Motor neuron (in vitro differentiated cells): Measurements from ENCODE around the gene OPCML. TPM values are rescaled to one million over a fixed set of nuclear protein-coding genes. Genes with fewer than 3 reads are reported as not detected.
A peak's percentile ranks its signal among the peaks of the same experiment; 100 is the strongest.

Experiments
- ATAC-seq, 8 experiments: fragments of 200-7000 bp; cut with Tn5 transposase; replicated peaks in 6 of 8; 2 replicates each; pipeline ENCODE4 v1.8.0; 2021; ENCODE audit warnings: mild to moderate bottlenecking in 8 of 8, moderate library complexity in 8 of 8
- H3K27ac ChIP-seq, 2 donors: fragments of 250-450 bp; sonication (Bioruptor Pico); 2 replicates each; pipeline ENCODE4 v1.9.0; 2021; ENCODE audit warnings: antibody characterized with exemption in 2 of 2, mild to moderate bottlenecking in 2 of 2, moderate library complexity in 1 of 2
- H3K4me1 ChIP-seq, 2 donors: fragments of 250-450 bp; sonication (Bioruptor Pico); replicated peaks in 1 of 2; 2 replicates each; pipeline ENCODE4 v1.6.1; 2021; ENCODE audit warnings: antibody characterized with exemption in 2 of 2, mild to moderate bottlenecking in 2 of 2, moderate library complexity in 1 of 2
- H3K4me3 ChIP-seq, 5 donors: fragments of 250-450 bp; sonication (Bioruptor Pico); 2 replicates each; pipeline ENCODE4 v1.9.0; 2021; ENCODE audit warnings: antibody characterized with exemption in 5 of 5, mild to moderate bottlenecking in 5 of 5, moderate library complexity in 4 of 5
- WGBS, 10 experiments: fragments of 450-650 bp; shearing (Covaris generic); methylation state at CpG; one replicate each; pipeline ENCODE4 v1.0.0; 2022; 5-methylcytosine and 5-hydroxymethylcytosine counted together
- in situ Hi-C, 9 experiments: fragments of 400-800 bp; cut with MboI; loops; one replicate each; pipeline ENCODE4 v1.15.0; 2021; ENCODE audit warnings: low sequenced_read_pairs in 9 of 9, low pct_unique_long_range_greater_than_20kb in 2 of 9; ENCODE audit not compliant: unreplicated experiment in 9 of 9
- total RNA-seq, 8 experiments: library from RNA; unstranded; fragments of 300-600 nt; gene quantifications; 2 replicates each; pipeline versions ENCODE4 v1.2.3 to v1.2.4, GENCODE V29; 2022

OPCML gene
- total RNA-seq, 8 experiments from 2014 or later: 0.40 to 20.1 (median 7.2) TPM

- H3K4me3 ChIP-seq: no peak overlapping the region
- in situ Hi-C loops: no loop called here
- no peak overlapping the region for H3K27ac ChIP-seq
- 67 to 87% (median 84%) methylated on average over 3 to 5 of the region's 5 CpGs; no CpG with 5 or more reads in 6 of the 10 experiments for WGBS, 10 experiments
- no peak for ATAC-seq
- H3K4me1 ChIP-seq: peaks cover 4 to 6% of the 10 kb centered on the region in 2 donors
These were observed 786.0 kb downstream of the OPCML start for GRCh38 chr11:132746305-132746704.

GRCh38 chr11:132745306-132745705 is 787.0 kb downstream of the OPCML start:
- H3K27ac ChIP-seq: no peak overlapping the region
- no peak overlapping the region for H3K4me3 ChIP-seq
- peak in 1 of 8 experiments; percentile 12 for ATAC-seq
- H3K4me1 ChIP-seq: peaks cover 4 to 6% of the 10 kb centered on the region in 2 donors
- in situ Hi-C loops: no loop called here
- WGBS, 10 experiments: 0 to 100% (median 50%) methylated on average over 1 of the region's 1 CpG; no CpG with 5 or more reads in 3 of the 10 experiments

- WGBS, 10 experiments: 0 to 100% (median 73%) methylated on average over 1 to 6 of the region's 8 CpGs; no CpG with 5 or more reads in 1 of the 10 experiments
- ATAC-seq: peak in 2 of 8 experiments; percentile 46 to 52
- no peak overlapping the region for H3K27ac ChIP-seq
- in situ Hi-C loops: no loop called here
- H3K4me1 ChIP-seq: peaks cover 4 to 6% of the 10 kb centered on the region in 2 donors
- no peak overlapping the region for H3K4me3 ChIP-seq
These were observed 787.5 kb downstream of the OPCML start for GRCh38 chr11:132744771-132745170.

GRCh38 chr11:132743601-132744000 is 788.7 kb downstream of the OPCML start:
- no peak for ATAC-seq
- Histone ChIP-seq H3K4me3 (no peak overlapping the region), H3K4me1 (peaks cover 4 to 6% of the 10 kb centered on the region in 2 donors), H3K27ac (no peak overlapping the region)
- WGBS, 10 experiments: 55 to 100% (median 90%) methylated on average over 1 to 4 of the region's 4 CpGs; no CpG with 5 or more reads in 2 of the 10 experiments
- in situ Hi-C loops: no loop called here

- H3K4me1 ChIP-seq: peaks cover 4 to 6% of the 10 kb centered on the region in 2 donors
- H3K27ac ChIP-seq: no peak overlapping the region
- 62 to 96% (median 86%) methylated on average over 2 to 6 of the region's 6 CpGs for WGBS, 10 experiments
- in situ Hi-C loops: no loop called here
- H3K4me3 ChIP-seq: no peak overlapping the region
- no peak for ATAC-seq
These were observed 789.4 kb downstream of the OPCML start for GRCh38 chr11:132742929-132743328.

- H3K4me1 ChIP-seq: no peaks in the 10 kb centered on the region
- in situ Hi-C loops: no loop called here
- peak in 2 of 8 experiments; percentile 44 to 61 for ATAC-seq
- 0 to 100% (median 64%) methylated on average over 1 to 2 of the region's 2 CpGs; no CpG with 5 or more reads in 7 of the 10 experiments for WGBS, 10 experiments
- H3K4me3 ChIP-seq: no peak overlapping the region
- no peak overlapping the region for H3K27ac ChIP-seq
These were observed 798.1 kb downstream of the OPCML start for GRCh38 chr11:132734217-132734616.

- in situ Hi-C loops: no loop called here
- WGBS, 10 experiments: 38 to 80% (median 65%) methylated on average over 1 to 3 of the region's 14 CpGs; no CpG with 5 or more reads in 4 of the 10 experiments
- Histone ChIP-seq H3K27ac (no peak overlapping the region), H3K4me1 (peaks cover 0 to 2% of the 10 kb centered on the region in 2 donors), H3K4me3 (no peak overlapping the region)
- peak in 1 of 8 experiments; percentile 23 for ATAC-seq
These were observed 804.3 kb downstream of the OPCML start for GRCh38 chr11:132728026-132728425.

GRCh38 chr11:132721526-132721925 is 810.8 kb downstream of the OPCML start:
- WGBS, 10 experiments: 7 to 100% (median 85%) methylated on average over 2 to 5 of the region's 5 CpGs

GRCh38 chr11:132719684-132720083 is 812.6 kb downstream of the OPCML start:
- no peak for ATAC-seq
- WGBS, 10 experiments: 62 to 100% (median 93%) methylated on average over 1 to 4 of the region's 4 CpGs; no CpG with 5 or more reads in 1 of the 10 experiments
- Histone ChIP-seq H3K4me1 (peaks cover 5% of the 10 kb centered on the region in 2 donors), H3K27ac (no peak overlapping the region), H3K4me3 (no peak overlapping the region)
- in situ Hi-C loops: no loop called here

More at GRCh38 chr11:132721526-132721925, 810.8 kb downstream of the OPCML start:
- Histone ChIP-seq H3K27ac (no peak overlapping the region), H3K4me3 (no peak overlapping the region), H3K4me1 (peaks cover 5% of the 10 kb centered on the region in 2 donors)
- no peak for ATAC-seq
- in situ Hi-C loops: no loop called here

GRCh38 chr11:132718711-132719671 is 813.3 kb downstream of the OPCML start:
- 7 to 88% (median 56%) methylated on average over 1 to 13 of the region's 27 CpGs; no CpG with 5 or more reads in 4 of the 10 experiments for WGBS, 10 experiments
- ATAC-seq: no peak
- Histone ChIP-seq H3K4me3 (no peak overlapping the region), H3K4me1 (peaks cover 5% of the 10 kb centered on the region in 2 donors), H3K27ac (no peak overlapping the region)
- in situ Hi-C loops: no loop called here

- Histone ChIP-seq H3K4me1 (peaks cover 5% of the 10 kb centered on the region in 2 donors), H3K4me3 (no peak overlapping the region), H3K27ac (no peak overlapping the region)
- 75 to 100% (median 88%) methylated on average over 1 to 7 of the region's 8 CpGs; no CpG with 5 or more reads in 4 of the 10 experiments for WGBS, 10 experiments
- in situ Hi-C loops: no loop called here
- ATAC-seq: no peak
These were observed 814.5 kb downstream of the OPCML start for GRCh38 chr11:132717824-132718223.

- 80 to 92% (median 89%) methylated on average over 2 of the region's 2 CpGs; no CpG with 5 or more reads in 6 of the 10 experiments for WGBS, 10 experiments
These were observed 816.3 kb downstream of the OPCML start for GRCh38 chr11:132716037-132716436.

GRCh38 chr11:132714859-132715440 is 817.4 kb downstream of the OPCML start:
- peak in 1 of 8 experiments; percentile 52 for ATAC-seq
- Histone ChIP-seq H3K27ac (no peak overlapping the region), H3K4me3 (no peak overlapping the region), H3K4me1 (peaks cover 0 to 5% of the 10 kb centered on the region in 2 donors)
- in situ Hi-C loops: no loop called here
- 0 to 100% (median 65%) methylated on average over 1 to 4 of the region's 4 CpGs; no CpG with 5 or more reads in 2 of the 10 experiments for WGBS, 10 experiments

More at GRCh38 chr11:132716037-132716436, 816.3 kb downstream of the OPCML start:
- in situ Hi-C loops: no loop called here
- Histone ChIP-seq H3K4me3 (no peak overlapping the region), H3K27ac (no peak overlapping the region), H3K4me1 (peaks cover 0 to 5% of the 10 kb centered on the region in 2 donors)
- no peak for ATAC-seq
